ENCODE data around the gene TCEAL1.
"Not testable (repeated sequence)": the region's sequence is repeated elsewhere in the genome, so short reads cannot be mapped to it uniquely, and the experiment has no call there.

TCEAL1 gene

GRCh38 chrX:103637604-103638338, 9.0 kb downstream of the TCEAL1 start:
- no peak for DNase-seq

GRCh38 chrX:103638479-103639346, 9.9 kb downstream of the TCEAL1 start:
- peak; percentile 31 for DNase-seq

- DNase-seq: no peak
These were observed 11.8 kb downstream of the TCEAL1 start for GRCh38 chrX:103640401-103641155.

- no peak for DNase-seq
These were observed 15.3 kb downstream of the TCEAL1 start for GRCh38 chrX:103644125-103644524.

- DNase-seq: no peak
These were observed 18.9 kb downstream of the TCEAL1 start for GRCh38 chrX:103647630-103648029.

- DNase-seq: no peak
These were observed 22.5 kb downstream of the TCEAL1 start for GRCh38 chrX:103651151-103651773.

- not testable (repeated sequence) for DNase-seq
These were observed 26.6 kb downstream of the TCEAL1 start for GRCh38 chrX:103655230-103656000.

- DNase-seq: no peak
These were observed 27.8 kb downstream of the TCEAL1 start for GRCh38 chrX:103656617-103657016.

- not testable (repeated sequence) for DNase-seq
These were observed 28.3 kb downstream of the TCEAL1 start for GRCh38 chrX:103657066-103657465.

- DNase-seq: no peak
These were observed 30.1 kb downstream of the TCEAL1 start for GRCh38 chrX:103658681-103659433.

GRCh38 chrX:103659460-103659859, 30.7 kb downstream of the TCEAL1 start:
- not testable (repeated sequence) for DNase-seq

GRCh38 chrX:103663981-103664762, 35.4 kb downstream of the TCEAL1 start:
- peak; percentile 21 for DNase-seq

- DNase-seq: no peak
These were observed 37.7 kb downstream of the TCEAL1 start for GRCh38 chrX:103666202-103667107.

GRCh38 chrX:103669745-103670144, 41.0 kb downstream of the TCEAL1 start:
- DNase-seq: no peak

GRCh38 chrX:103674531-103675454, 46.0 kb downstream of the TCEAL1 start:
- peak; percentile 10 for DNase-seq

- no peak for DNase-seq
These were observed 49.6 kb downstream of the TCEAL1 start for GRCh38 chrX:103678199-103678993.
